ENCODE results near the gene SUGT1.
"Not testable (repeated sequence)": the region's sequence is repeated elsewhere in the genome, so short reads cannot be mapped to it uniquely, and the experiment has no call there.

The SUGT1 gene

GRCh38 chr13:52652196-52652979 lies at the start of gene SUGT1:
TSS of gene SUGT1 (plus strand) at chr13:52652836. CDS start at chr13:52652921, 85 bp downstream.
- in situ Hi-C loops (cut with HindIII; ENCODE audit: low sequenced_read_pairs) = no loop called here

- in situ Hi-C loops (cut with HindIII; ENCODE audit: low sequenced_read_pairs) = not testable (repeated sequence)
Measured at GRCh38 chr13:52603316-52603715, 49.3 kb upstream of the SUGT1 start.

- in situ Hi-C loops (cut with HindIII; ENCODE audit: low sequenced_read_pairs) = not testable (repeated sequence)
Measured at GRCh38 chr13:52606126-52606525, 46.5 kb upstream of the SUGT1 start.

DNA sequence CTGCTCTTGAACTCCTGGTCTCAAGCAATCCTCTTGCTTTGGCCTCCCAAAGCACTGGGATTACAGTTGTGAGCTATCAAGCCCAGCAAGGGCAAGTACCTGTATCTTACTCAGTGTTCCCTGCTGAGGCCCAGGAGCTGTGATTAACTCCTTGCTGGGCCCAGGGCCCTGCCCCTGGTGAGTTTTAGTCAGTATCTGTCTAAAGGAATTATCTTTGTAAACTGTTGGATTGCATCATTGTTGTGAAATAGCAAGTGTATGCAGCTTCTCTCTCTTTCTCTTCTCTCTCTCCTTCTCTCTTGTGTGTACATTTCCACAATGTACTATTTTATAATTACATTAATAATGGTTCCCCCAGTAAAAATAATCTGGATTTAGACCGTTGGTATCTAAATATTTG lies 45.8 kb upstream of the SUGT1 start:
- in situ Hi-C loops (cut with HindIII; ENCODE audit: low sequenced_read_pairs) = not testable (repeated sequence)

DNA sequence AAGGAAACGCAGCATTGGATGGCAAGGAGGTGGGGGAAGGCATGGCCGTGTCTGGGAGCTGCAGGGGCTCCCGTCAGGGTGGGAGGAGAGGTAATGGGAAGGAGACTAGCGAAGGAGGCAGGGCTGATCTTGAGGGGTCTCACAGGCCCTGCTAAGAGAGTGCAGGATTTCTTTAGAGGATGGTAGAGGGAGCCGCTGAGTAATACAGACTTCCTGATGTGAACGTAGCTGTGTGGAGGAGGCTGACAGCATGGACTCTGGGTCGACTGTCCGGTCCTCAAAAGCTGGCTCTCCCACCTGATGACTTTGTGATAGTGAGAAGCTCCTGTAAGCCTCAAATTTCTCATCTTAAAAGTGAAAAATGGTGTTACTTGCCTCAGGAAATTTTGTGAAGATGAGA lies 44.5 kb upstream of the SUGT1 start:
- in situ Hi-C loops (cut with HindIII; ENCODE audit: low sequenced_read_pairs) = not testable (repeated sequence)

DNA sequence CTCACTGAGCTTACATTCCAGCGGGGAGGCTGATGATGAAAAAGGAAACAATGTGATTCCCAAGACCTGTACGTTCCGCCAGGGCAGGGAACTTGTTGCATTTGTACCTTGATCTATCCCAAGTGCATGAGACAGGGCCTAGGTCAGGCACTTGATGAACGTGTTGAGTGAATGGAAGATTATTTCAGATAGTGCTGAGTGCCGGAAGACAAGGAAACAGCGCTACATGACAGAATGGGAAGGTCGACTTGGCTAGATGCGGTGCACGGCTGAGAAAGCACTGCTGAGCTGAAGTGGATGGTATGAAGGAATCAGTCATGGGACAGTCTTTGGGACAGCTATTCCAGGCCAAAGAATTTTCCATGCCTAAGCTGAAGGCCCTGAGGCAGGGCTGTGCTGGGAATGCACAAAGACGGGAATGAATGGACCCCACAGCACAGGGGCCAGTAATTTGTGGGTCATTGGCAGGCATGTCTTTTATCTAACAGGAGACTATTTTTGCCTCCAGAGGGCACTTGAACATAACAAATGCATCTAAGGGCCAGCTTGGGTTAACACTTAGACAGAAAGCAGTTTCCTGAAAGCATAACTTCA lies 43.5 kb upstream of the SUGT1 start:
- in situ Hi-C loops (cut with HindIII; ENCODE audit: low sequenced_read_pairs) = not testable (repeated sequence)

GRCh38 chr13:52610158-52610557 lies 42.5 kb upstream of the SUGT1 start:
- in situ Hi-C loops (cut with HindIII; ENCODE audit: low sequenced_read_pairs) = not testable (repeated sequence)

DNA sequence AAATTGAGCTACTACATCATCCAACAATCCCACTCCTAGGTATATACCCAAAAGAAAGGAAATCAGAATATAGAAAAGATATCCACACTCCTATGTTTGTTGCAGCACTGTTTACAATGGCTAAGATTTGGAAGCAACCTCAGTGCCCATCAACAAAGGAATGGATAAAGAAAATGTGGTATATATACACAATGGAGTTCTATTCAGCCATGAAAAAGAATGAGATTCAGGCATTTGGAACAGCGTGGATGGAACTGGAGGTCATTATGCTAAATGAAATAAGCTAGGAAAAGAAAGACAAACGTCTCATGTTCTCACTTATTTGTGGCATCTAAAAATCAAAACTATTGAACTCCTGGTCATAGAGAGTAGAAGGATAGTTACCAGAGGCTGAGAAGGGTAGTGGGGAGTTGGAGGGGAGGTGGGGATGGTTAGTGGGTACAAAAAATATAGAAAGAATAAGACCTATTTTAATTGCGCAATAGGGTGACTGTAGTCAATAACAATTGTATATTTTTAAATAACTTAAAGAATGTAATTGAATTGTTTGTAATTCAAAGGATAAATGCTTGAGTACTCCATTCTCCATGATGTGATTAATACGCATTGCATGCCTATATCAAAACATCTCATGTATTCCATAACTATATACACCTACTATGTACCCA lies 37.4 kb upstream of the SUGT1 start:
- in situ Hi-C loops (cut with HindIII; ENCODE audit: low sequenced_read_pairs) = no loop called here

DNA sequence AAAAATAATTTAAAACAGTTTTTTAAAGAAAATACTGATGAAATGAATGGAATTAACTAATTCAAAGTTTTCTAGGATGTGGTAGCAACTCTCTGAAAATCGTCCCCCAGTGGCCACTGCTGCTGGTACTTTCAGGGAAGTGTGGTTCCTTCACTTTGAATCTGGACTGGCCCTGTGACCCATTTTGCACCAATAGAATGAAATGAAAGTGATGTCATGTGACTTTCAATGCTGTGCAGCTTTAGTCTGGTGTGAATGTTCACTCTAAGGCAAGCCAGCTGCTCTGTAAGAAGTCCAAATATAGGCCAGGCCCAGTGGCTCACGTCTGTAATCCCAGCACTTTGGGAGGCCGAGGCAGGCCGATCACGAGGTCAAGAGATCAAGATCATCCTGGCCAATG lies 36.8 kb upstream of the SUGT1 start:
- in situ Hi-C loops (cut with HindIII; ENCODE audit: low sequenced_read_pairs) = no loop called here

DNA sequence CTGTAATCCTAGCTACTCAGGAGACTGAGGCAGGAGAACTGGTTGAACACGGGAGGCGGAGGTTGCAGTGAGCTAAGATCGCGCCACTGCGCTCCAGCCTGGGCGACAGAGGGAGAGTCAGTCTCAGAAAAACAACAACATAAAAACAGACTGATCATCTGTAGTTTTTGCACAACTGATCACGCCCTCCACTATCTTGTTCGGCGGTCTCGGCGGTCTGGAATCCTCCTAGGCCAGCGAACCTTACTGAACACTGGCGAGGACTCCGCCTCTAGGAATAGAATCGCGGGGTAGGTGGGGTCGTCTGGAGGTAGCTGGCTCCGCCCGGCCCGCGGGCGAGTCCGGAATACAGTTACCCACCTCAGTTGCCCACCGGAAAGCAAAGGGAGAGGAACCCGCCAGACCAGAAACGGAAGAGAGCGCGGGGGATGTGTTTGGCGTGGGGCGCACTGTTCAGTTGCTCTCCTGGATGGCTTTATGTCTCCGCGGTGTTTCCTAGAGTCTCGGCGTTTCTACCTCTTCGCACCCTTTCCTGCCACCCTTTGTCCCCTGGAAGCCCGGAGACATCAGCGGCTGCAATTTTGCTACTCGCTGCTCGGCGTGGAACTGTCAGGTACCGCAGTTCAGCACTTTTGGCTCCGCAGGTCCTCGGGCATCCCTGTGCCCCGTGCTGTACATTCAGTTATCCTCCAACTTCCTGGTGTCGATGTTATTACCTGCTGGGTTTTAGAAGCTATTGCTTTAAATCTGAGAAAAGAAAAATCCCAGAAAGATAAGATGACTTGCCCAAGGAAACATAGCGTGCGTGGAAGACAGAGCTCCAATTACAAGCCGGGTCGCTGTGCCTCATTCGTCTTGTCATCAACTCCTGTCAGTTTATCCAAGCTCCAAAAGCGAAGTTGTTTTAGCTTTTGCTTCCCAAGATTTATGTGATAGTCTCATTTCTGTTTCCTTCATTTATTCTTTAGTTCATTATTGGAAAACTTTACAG lies 35.3 kb upstream of the SUGT1 start:
- in situ Hi-C loops (cut with HindIII; ENCODE audit: low sequenced_read_pairs) = no loop called here

GRCh38 chr13:52631083-52631690 lies 21.4 kb upstream of the SUGT1 start:
- in situ Hi-C loops (cut with HindIII; ENCODE audit: low sequenced_read_pairs) = not testable (repeated sequence)

GRCh38 chr13:52638666-52639328 lies 13.8 kb upstream of the SUGT1 start:
- in situ Hi-C loops (cut with HindIII; ENCODE audit: low sequenced_read_pairs) = no loop called here

GRCh38 chr13:52642131-52642530 lies 10.5 kb upstream of the SUGT1 start, which contains the start of gene HNRNPA1L2:
TSS of gene HNRNPA1L2 (plus strand) at chr13:52642431. CDS start at chr13:52642493, 62 bp downstream.
- in situ Hi-C loops (cut with HindIII; ENCODE audit: low sequenced_read_pairs) = no loop called here

DNA sequence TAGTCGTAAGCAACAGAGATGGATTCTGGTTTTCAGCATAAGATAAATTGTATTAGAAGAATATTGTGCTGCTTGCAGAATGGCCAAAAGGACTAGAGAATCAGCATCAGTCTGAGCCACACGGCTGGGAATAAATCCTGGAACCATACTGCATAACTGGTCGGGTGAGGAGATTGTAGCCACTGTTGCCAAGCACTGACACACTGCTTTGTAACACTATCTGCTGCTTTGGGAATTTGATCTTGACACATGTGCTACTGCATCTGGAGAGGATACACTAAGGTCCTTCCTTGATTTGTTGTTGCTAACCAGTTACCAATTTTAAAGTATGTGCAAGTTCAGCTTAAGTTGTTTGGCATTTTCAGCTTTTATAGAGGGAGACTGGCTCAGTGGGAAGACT lies 8.5 kb upstream of the SUGT1 start:
- in situ Hi-C loops (cut with HindIII; ENCODE audit: low sequenced_read_pairs) = no loop called here

DNA sequence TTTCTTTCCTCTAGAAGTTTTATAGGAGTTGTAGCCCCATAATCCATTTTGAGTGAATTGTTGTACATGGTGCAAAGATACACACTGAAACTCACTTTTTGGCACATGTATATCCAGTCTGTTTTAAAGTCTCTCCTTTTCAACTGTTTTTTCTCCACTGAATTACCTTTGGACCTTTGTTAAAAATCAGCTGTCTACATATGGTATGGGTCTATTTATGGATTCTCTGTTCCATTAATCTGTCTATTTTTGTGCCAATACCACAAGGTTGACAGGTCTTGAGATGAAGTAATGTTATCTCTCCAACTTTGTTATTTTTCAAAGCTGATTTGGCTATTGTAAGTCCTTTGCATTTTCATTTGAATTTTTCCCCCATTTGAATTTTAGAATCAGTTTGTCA lies 5.7 kb upstream of the SUGT1 start:
- in situ Hi-C loops (cut with HindIII; ENCODE audit: low sequenced_read_pairs) = no loop called here

- in situ Hi-C loops (cut with HindIII; ENCODE audit: low sequenced_read_pairs) = no loop called here
Measured at GRCh38 chr13:52650731-52651130, 1.9 kb upstream of the SUGT1 start.

- in situ Hi-C loops (cut with HindIII; ENCODE audit: low sequenced_read_pairs) = no loop called here
Measured at GRCh38 chr13:52651897-52652195, 790 bp upstream of the SUGT1 start.

DNA sequence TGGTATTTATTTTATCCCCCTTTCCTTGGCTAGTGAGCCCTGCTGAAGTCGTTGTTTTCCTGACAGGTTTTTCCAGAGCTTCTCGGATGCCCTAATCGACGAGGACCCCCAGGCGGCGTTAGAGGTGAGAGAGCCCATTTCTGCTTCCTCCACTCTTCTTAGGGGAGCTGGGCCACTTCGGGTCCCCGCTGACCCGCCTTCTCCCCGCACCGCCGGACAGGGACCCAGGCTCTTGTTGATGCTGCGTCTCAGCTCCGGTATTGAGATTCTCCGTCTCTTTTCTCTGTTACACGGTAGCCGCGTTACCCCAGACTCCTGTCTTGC lies 306 bp downstream of the SUGT1 start:
- in situ Hi-C loops (cut with HindIII; ENCODE audit: low sequenced_read_pairs) = no loop called here

- in situ Hi-C loops (cut with HindIII; ENCODE audit: low sequenced_read_pairs) = no loop called here
Measured at GRCh38 chr13:52659340-52659739, 6.7 kb downstream of the SUGT1 start.

DNA sequence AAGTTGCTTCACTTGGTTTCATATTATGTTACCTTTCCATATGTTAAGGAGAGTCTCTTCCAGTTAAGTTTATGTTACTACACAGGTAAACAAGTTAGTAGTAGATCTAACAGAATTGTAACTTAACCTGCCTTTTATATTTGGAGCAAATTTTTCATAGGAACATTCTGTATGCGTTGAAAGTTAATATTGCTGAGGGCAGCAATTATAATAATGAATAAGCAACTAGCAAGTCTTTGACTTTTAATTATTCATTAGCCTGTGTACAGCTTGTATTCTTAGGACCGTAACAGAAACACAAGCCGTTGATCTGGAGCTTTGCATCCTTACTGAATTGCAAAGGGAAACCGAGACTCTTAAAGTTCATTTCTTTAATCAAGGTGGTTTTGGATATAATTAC lies 11.6 kb downstream of the SUGT1 start:
- in situ Hi-C loops (cut with HindIII; ENCODE audit: low sequenced_read_pairs) = no loop called here

Measured in DLD1 (cell line).